HCT116 (cell line): ENCODE measurements around the gene C5AR2. TPM values are rescaled to one million over a fixed set of nuclear protein-coding genes. Genes with fewer than 3 reads are reported as not detected.

Experiments
- ATAC-seq: fragments of 200-7000 bp; cut with Tn5 transposase; 2 replicates; pipeline ENCODE4 v1.9.1; 2020; ENCODE audit warnings: mild to moderate bottlenecking, moderate library complexity
- BruUV-seq: library from RNA; stranded (reverse); fragments of 400-500 nt; replicated peaks from 2 replicates; lab custom pipeline; 2021; lab: Mats Ljungman, UMichigan
- CTCF ChIA-PET: fragments of 300-600 bp; sonication (Branson Sonifier 250); formaldehyde crosslinking; loops from one replicate; lab custom pipeline; 2021; ENCODE audit warnings: antibody characterized with exemption; lab: Charles Lee
- POLR2A ChIA-PET: fragments of 300-600, 350-600 bp; sonication (Branson Sonifier 250); formaldehyde crosslinking; loops from one replicate; lab custom pipeline; 2021; ENCODE audit warnings: antibody characterized with exemption; lab: Charles Lee
- RAD21 ChIA-PET, 2 experiments: fragments of 300-600 bp; sonication (Branson Sonifier 250); formaldehyde crosslinking; loops; one replicate each; lab custom pipeline; 2023; ENCODE audit warnings: low total read pairs in 2 of 2; ENCODE audit not compliant: uncharacterized antibody in 2 of 2, unreplicated experiment in 2 of 2, low non-redundant PET in 1 of 2; lab: Charles Lee
- DNase-seq: peaks from one replicate; pipeline ENCODE4 v3.0.0-alpha.2; 2010; ENCODE audit warnings: low read depth, low spot score
- H2AFZ ChIP-seq: fragments of 200-600 bp; shearing (Covaris generic), sonication (generic); 2 replicates; pipeline ENCODE4 v1.6.1; 2017; ENCODE audit warnings: low read depth, mixed run types, mixed read lengths, antibody characterized with exemption, low read length; ENCODE audit not compliant: poor library complexity, severe bottlenecking
- H3K27ac ChIP-seq: 2 replicates; pipeline ENCODE4 v1.5.1; 2012; ENCODE audit warnings: low read depth, low read length
- H3K27me3 ChIP-seq: fragments of 200-600 bp; sonication (generic); 2 replicates; pipeline ENCODE4 v1.6.1; 2016; ENCODE audit warnings: mixed run types, low read length, mixed read lengths; ENCODE audit not compliant: insufficient read depth
- H3K36me3 ChIP-seq, 2 experiments: fragments of 200-500 bp in 1 of 2; fragments of 200-600 bp in 1 of 2; sonication (Bioruptor generic) in 1 of 2; sonication (generic) in 1 of 2; 2 replicates each; pipeline versions ENCODE4 v1.5.1 to v1.6.1; 2014 to 2016; ENCODE audit warnings: low read length in 2 of 2, inconsistent platforms in 1 of 2, mixed read lengths in 1 of 2, mixed run types in 1 of 2; ENCODE audit not compliant: insufficient read depth in 2 of 2, control insufficient read depth in 1 of 2
- H3K4me1 ChIP-seq, 2 experiments: fragments of 200-600 bp in 1 of 2; sonication (generic) in 1 of 2; 2 replicates each; pipeline versions ENCODE4 v1.5.1 to v1.6.1; 2012 to 2017; ENCODE audit warnings: low read length in 2 of 2, inconsistent platforms in 1 of 2, mild to moderate bottlenecking in 1 of 2, mixed read lengths in 1 of 2, mixed run types in 1 of 2, moderate library complexity in 1 of 2; ENCODE audit not compliant: insufficient read depth in 2 of 2, control insufficient read depth in 1 of 2
- H3K4me2 ChIP-seq: fragments of 200-600 bp; sonication (generic); 2 replicates; pipeline ENCODE4 v1.6.1; 2017; ENCODE audit warnings: mixed run types, low read length, mixed read lengths
- H3K4me3 ChIP-seq, 2 experiments: fragments of 200-600 bp in 1 of 2; sonication (generic) in 1 of 2; replicated peaks in 1 of 2; 2 replicates each; pipeline ENCODE4 v1.5.1; 2011 to 2016; ENCODE audit warnings: low read length in 2 of 2, control low read depth in 1 of 2, low read depth in 1 of 2, mild to moderate bottlenecking in 1 of 2, mixed read lengths in 1 of 2, mixed run types in 1 of 2
- H3K79me2 ChIP-seq: fragments of 200-600 bp; sonication (generic); 2 replicates; pipeline ENCODE4 v1.6.1; 2017; ENCODE audit warnings: mild to moderate bottlenecking, mixed run types, low read length, moderate library complexity, mixed read lengths; ENCODE audit not compliant: insufficient read depth
- H3K9ac ChIP-seq: fragments of 200-600 bp; sonication (generic); 2 replicates; pipeline ENCODE4 v1.6.1; 2016; ENCODE audit warnings: low read length, mixed read lengths
- H3K9me2 ChIP-seq: fragments of 200-600 bp; sonication (generic), shearing (Covaris generic); 2 replicates; pipeline ENCODE4 v1.6.1; 2017; ENCODE audit warnings: mixed run types, mild to moderate bottlenecking, moderate library complexity; ENCODE audit not compliant: insufficient read depth
- H3K9me3 ChIP-seq, 2 experiments: fragments of 200-500 bp in 1 of 2; fragments of 200-600 bp in 1 of 2; sonication (Bioruptor generic) in 1 of 2; sonication (generic) in 1 of 2; 2 replicates each; pipeline ENCODE4 v1.6.1; 2014 to 2017; ENCODE audit warnings: low read length in 2 of 2, mixed read lengths in 2 of 2, inconsistent platforms in 1 of 2, low read depth in 1 of 2, mild to moderate bottlenecking in 1 of 2, mixed run types in 1 of 2, moderate library complexity in 1 of 2; ENCODE audit not compliant: control insufficient read depth in 1 of 2, insufficient read depth in 1 of 2
- H4K20me1 ChIP-seq: fragments of 200-600 bp; sonication (generic), shearing (Covaris generic); 2 replicates; pipeline ENCODE4 v1.6.1; 2017; ENCODE audit warnings: mixed run types, mild to moderate bottlenecking, moderate library complexity; ENCODE audit not compliant: insufficient read depth
- EZH2 ChIP-seq: fragments of 200-600 bp; sonication (generic); IDR thresholded peaks from 2 replicates; pipeline ENCODE4 v1.6.1; 2017; ENCODE audit warnings: antibody characterized with exemption, mixed run types
- JUND ChIP-seq: IDR thresholded peaks from 2 replicates; pipeline ENCODE4 v1.6.1; 2012
- POLR2A ChIP-seq: IDR thresholded peaks from 2 replicates; pipeline ENCODE4 v1.7.0; 2011; ENCODE audit warnings: borderline replicate concordance; ENCODE audit not compliant: insufficient read depth, insufficient read length; ENCODE audit errors: extremely low read depth
- POLR2AphosphoS5 ChIP-seq: IDR thresholded peaks from 2 replicates; pipeline ENCODE4 v1.6.1; 2011; ENCODE audit warnings: mild to moderate bottlenecking, low read depth, low read length, moderate library complexity
- RAD21 ChIP-seq: IDR thresholded peaks from 2 replicates; pipeline ENCODE4 v1.6.1; 2012; ENCODE audit warnings: low read depth, mild to moderate bottlenecking
- SIN3A ChIP-seq: IDR thresholded peaks from 2 replicates; pipeline ENCODE4 v1.6.1; 2012; ENCODE audit warnings: low read depth
- SRF ChIP-seq: IDR thresholded peaks from 2 replicates; pipeline ENCODE4 v1.6.1; 2012; ENCODE audit warnings: low read depth
- TCF7L2 ChIP-seq: IDR thresholded peaks from 2 replicates; pipeline ENCODE4 v1.7.0; 2011; ENCODE audit warnings: borderline replicate concordance, inconsistent platforms; ENCODE audit not compliant: insufficient read depth, insufficient read length; ENCODE audit errors: extremely low read depth
- YY1 ChIP-seq: IDR thresholded peaks from 2 replicates; pipeline ENCODE4 v1.6.1; 2011; ENCODE audit warnings: low read length, low read depth, moderate library complexity, mild to moderate bottlenecking; ENCODE audit not compliant: insufficient replicate concordance; ENCODE audit errors: extremely low read depth
- intact Hi-C: fragments of 100-400 bp; cut with micrococcal nuclease; formaldehyde crosslinking; loops from 2 replicates; pipeline ENCODE4 v1.10.0; 2022
- total RNA-seq: library from RNA; stranded (reverse); gene quantifications from one replicate; pipeline ENCODE4 v1.2.1, GENCODE V29; 2021; ENCODE audit not compliant: unreplicated experiment
- TF ChIP-seq, protein P1 (sequence below): IDR thresholded peaks from 2 replicates; pipeline ENCODE4 v1.6.1; 2012
- TF ChIP-seq, protein P2 (sequence below): IDR thresholded peaks from 2 replicates; pipeline ENCODE4 v1.6.1; 2012
- TF ChIP-seq, protein P3 (sequence below): IDR thresholded peaks from 2 replicates; pipeline ENCODE4 v1.6.1; 2012; ENCODE audit warnings: low read depth
- TF ChIP-seq, protein P4 (sequence below), 3 experiments: fragments of 200-600 bp in 1 of 3; sonication (generic) in 1 of 3; IDR thresholded peaks in 2 of 3; conservative IDR thresholded peaks in 1 of 3; 2 replicates each; pipeline ENCODE4 v1.5.1; 2012 to 2017; ENCODE audit warnings: low read depth in 2 of 3, low read length in 2 of 3, antibody characterized with exemption in 1 of 3, borderline replicate concordance in 1 of 3, control low read depth in 1 of 3, mild to moderate bottlenecking in 1 of 3, mixed read lengths in 1 of 3, mixed run types in 1 of 3, moderate library complexity in 1 of 3; ENCODE audit not compliant: insufficient read depth in 1 of 3

The C5AR2 gene
- total RNA-seq, 1 experiment from 2014 or later: 0.12 TPM

DNA sequence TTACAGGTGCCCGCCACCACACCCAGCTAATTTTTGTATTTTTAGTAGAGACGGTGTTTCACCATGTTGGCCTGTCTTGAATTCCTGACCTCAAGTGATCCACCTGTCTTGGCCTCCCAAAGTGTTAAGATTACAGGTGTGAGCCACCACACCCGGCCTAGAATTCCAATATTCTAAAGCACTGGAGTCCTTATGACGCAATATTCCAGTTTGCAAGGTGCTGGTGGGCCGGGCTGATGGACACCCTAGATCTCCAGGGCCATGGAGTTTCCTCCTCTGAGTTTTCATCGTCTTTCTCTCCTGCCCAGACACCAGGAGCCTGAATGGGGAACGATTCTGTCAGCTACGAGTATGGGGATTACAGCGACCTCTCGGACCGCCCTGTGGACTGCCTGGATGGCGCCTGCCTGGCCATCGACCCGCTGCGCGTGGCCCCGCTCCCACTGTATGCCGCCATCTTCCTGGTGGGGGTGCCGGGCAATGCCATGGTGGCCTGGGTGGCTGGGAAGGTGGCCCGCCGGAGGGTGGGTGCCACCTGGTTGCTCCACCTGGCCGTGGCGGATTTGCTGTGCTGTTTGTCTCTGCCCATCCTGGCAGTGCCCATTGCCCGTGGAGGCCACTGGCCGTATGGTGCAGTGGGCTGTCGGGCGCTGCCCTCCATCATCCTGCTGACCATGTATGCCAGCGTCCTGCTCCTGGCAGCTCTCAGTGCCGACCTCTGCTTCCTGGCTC lies 8.7 kb downstream of the C5AR2 start:
- no peaks in the 10 kb centered on the region for H3K27me3 ChIP-seq
- RAD21 ChIA-PET: no interaction called here
- no peak for DNase-seq
- no peak overlapping the region for H2AFZ ChIP-seq
- no peak overlapping the region for H3K4me2 ChIP-seq
- intact Hi-C loops: no loop called here
- no peak overlapping the region for H3K27ac ChIP-seq
- no peaks in the 10 kb centered on the region for H4K20me1 ChIP-seq
- BruUV-seq: no TSS peak
- H3K36me3 ChIP-seq: no peaks in the 10 kb centered on the region
- no peaks in the 10 kb centered on the region for H3K9me2 ChIP-seq
- H3K79me2 ChIP-seq: no peaks in the 10 kb centered on the region
- no peaks in the 10 kb centered on the region; a peak in 1 of 4 replicates for H3K9me3 ChIP-seq
- ATAC-seq: no peak
- peaks cover 4 to 9% of the 10 kb centered on the region in 2 experiments for H3K4me1 ChIP-seq
- CTCF ChIA-PET: interaction anchor here (4.0 kb wide), 1 partner anchor 8 kb away, joined by 21 read pairs; the partner anchor contains the start of gene DHX34
- H3K9ac ChIP-seq: no peak overlapping the region
- POLR2A ChIA-PET: interaction anchor here (0.9 kb wide), 1 partner anchor 9 kb away, joined by 3 read pairs; the partner anchor contains the start of gene DHX34
- H3K4me3 ChIP-seq: no peak overlapping the region
- no peak for TF ChIP-seq POLR2A
- TF ChIP-seq, protein P1, sequence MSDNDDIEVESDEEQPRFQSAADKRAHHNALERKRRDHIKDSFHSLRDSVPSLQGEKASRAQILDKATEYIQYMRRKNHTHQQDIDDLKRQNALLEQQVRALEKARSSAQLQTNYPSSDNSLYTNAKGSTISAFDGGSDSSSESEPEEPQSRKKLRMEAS: no peak
- TF ChIP-seq, protein P2, sequence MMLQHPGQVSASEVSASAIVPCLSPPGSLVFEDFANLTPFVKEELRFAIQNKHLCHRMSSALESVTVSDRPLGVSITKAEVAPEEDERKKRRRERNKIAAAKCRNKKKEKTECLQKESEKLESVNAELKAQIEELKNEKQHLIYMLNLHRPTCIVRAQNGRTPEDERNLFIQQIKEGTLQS: no peak
- TF ChIP-seq SRF: no peak
- no peak for TF ChIP-seq EZH2
- TF ChIP-seq TCF7L2: no peak
- TF ChIP-seq, protein P3, sequence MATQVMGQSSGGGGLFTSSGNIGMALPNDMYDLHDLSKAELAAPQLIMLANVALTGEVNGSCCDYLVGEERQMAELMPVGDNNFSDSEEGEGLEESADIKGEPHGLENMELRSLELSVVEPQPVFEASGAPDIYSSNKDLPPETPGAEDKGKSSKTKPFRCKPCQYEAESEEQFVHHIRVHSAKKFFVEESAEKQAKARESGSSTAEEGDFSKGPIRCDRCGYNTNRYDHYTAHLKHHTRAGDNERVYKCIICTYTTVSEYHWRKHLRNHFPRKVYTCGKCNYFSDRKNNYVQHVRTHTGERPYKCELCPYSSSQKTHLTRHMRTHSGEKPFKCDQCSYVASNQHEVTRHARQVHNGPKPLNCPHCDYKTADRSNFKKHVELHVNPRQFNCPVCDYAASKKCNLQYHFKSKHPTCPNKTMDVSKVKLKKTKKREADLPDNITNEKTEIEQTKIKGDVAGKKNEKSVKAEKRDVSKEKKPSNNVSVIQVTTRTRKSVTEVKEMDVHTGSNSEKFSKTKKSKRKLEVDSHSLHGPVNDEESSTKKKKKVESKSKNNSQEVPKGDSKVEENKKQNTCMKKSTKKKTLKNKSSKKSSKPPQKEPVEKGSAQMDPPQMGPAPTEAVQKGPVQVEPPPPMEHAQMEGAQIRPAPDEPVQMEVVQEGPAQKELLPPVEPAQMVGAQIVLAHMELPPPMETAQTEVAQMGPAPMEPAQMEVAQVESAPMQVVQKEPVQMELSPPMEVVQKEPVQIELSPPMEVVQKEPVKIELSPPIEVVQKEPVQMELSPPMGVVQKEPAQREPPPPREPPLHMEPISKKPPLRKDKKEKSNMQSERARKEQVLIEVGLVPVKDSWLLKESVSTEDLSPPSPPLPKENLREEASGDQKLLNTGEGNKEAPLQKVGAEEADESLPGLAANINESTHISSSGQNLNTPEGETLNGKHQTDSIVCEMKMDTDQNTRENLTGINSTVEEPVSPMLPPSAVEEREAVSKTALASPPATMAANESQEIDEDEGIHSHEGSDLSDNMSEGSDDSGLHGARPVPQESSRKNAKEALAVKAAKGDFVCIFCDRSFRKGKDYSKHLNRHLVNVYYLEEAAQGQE: no peak
- no peak for TF ChIP-seq POLR2AphosphoS5
- TF ChIP-seq SIN3A: no peak
- no peak for TF ChIP-seq YY1
- TF ChIP-seq, protein P4, sequence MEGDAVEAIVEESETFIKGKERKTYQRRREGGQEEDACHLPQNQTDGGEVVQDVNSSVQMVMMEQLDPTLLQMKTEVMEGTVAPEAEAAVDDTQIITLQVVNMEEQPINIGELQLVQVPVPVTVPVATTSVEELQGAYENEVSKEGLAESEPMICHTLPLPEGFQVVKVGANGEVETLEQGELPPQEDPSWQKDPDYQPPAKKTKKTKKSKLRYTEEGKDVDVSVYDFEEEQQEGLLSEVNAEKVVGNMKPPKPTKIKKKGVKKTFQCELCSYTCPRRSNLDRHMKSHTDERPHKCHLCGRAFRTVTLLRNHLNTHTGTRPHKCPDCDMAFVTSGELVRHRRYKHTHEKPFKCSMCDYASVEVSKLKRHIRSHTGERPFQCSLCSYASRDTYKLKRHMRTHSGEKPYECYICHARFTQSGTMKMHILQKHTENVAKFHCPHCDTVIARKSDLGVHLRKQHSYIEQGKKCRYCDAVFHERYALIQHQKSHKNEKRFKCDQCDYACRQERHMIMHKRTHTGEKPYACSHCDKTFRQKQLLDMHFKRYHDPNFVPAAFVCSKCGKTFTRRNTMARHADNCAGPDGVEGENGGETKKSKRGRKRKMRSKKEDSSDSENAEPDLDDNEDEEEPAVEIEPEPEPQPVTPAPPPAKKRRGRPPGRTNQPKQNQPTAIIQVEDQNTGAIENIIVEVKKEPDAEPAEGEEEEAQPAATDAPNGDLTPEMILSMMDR (IDR thresholded peaks at IDR 0.05 in 2 of 3, conservative IDR thresholded peaks at IDR 0.05 in 1 of 3; ENCODE audit: borderline replicate concordance in 1 of 3, insufficient read depth in 1 of 3, low read depth in 2 of 3, low read length in 2 of 3): no peak
- TF ChIP-seq RAD21: no peak
- TF ChIP-seq JUND: no peak
